Ectodermal cell (in vitro differentiated cells): Measurements from ENCODE around the gene STIM2.
"Not testable (repeated sequence)": the region's sequence is repeated elsewhere in the genome, so short reads cannot be mapped to it uniquely, and the experiment has no call there.

Experiments used
- H3K27ac ChIP-seq: 2 replicates; pipeline ENCODE4 v1.7.0; 2013; ENCODE audit warnings: mild to moderate bottlenecking, low read depth, low read length; ENCODE audit not compliant: insufficient read depth, poor library complexity, severe bottlenecking
- H3K27me3 ChIP-seq: 2 replicates; pipeline ENCODE4 v1.7.0; 2013; ENCODE audit warnings: mild to moderate bottlenecking, low read length; ENCODE audit not compliant: insufficient read depth, control insufficient read depth, poor library complexity, severe bottlenecking
- H3K36me3 ChIP-seq: one replicate; pipeline ENCODE4 v1.7.0; 2013; ENCODE audit warnings: low read length; ENCODE audit not compliant: control insufficient read depth, insufficient read depth
- H3K4me1 ChIP-seq: one replicate; pipeline ENCODE4 v1.7.0; 2013; ENCODE audit warnings: low read length; ENCODE audit not compliant: control insufficient read depth, insufficient read depth
- H3K4me3 ChIP-seq: 2 replicates; pipeline ENCODE4 v1.7.0; 2013; ENCODE audit warnings: low read depth, low read length, control low read depth; ENCODE audit not compliant: insufficient read depth
- H3K9me3 ChIP-seq: 2 replicates; pipeline ENCODE4 v1.7.0; 2013; ENCODE audit warnings: mild to moderate bottlenecking, low read length, moderate library complexity; ENCODE audit not compliant: control insufficient read depth
- WGBS, 2 experiments: methylation state at CpG; one replicate each; pipeline ENCODE4 v1.1.7; 2013; ENCODE audit warnings: missing lambda C conversion rate in 2 of 2; 5-methylcytosine and 5-hydroxymethylcytosine counted together

STIM2 gene

DNA sequence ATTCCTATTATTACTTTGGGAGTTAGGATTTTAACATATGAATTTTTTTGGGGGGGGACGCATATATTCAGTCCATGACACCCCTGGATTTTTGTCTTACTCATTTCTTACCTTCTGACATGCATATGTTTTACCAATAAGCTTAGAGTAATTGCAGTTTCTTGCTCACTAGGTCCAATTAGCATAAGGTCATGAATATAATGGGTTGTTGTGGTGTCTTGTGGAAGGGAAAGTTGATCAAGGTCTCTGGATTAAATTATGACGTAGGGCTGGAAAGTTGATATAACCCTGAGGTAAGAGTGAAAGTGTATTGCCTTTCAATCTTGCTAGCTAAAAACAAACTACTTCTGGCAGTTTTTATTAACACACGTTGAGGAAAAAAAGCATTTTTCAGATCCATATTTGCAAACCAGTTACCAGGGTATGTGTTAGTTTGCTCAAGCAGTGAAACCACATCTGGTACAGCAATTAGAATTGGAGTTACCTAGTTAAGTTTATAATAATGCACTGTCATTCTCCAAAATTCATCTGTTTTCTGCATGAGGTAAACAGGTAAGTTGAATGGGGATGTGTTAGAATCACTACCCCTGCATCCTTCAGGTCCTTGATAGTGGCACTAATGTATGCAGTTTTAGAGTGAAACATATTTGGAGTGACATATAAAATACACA lies 32.0 kb downstream of the STIM2 start:
- Histone ChIP-seq H3K27ac (no peak overlapping the region), H3K9me3 (no peaks in the 10 kb centered on the region), H3K4me1 (no peaks in the 10 kb centered on the region), H3K27me3 (no peaks in the 10 kb centered on the region), H3K36me3 (no peaks in the 10 kb centered on the region), H3K4me3 (no peak overlapping the region)
- 88 to 96% methylated on average over 2 to 3 of the region's 3 CpGs for WGBS, 2 experiments

DNA sequence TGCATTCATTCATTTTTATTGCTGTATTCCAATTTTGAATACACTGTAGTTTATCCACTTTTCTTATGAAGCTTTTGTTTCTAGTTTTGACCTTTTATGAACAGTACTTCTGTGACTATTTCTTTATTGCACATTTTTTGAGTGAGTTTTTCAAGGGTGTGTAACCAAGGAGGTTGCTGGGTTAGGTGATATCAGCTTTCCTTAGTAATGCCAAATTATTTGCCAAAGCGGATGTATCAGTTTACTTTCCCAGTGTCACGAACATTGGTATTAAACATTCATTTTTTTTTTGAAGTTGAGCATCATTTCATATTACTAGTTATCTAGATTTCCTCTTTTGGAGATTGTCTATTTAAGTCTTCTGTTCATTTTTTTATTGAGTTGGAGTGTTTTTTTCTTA lies 32.9 kb downstream of the STIM2 start:
- WGBS, 2 experiments: 100% methylated on average over 2 of the region's 2 CpGs
- no peak overlapping the region for H3K4me3 ChIP-seq
- H3K9me3 ChIP-seq: no peaks in the 10 kb centered on the region
- H3K27ac ChIP-seq: no peak overlapping the region
- no peaks in the 10 kb centered on the region for H3K27me3 ChIP-seq
- H3K36me3 ChIP-seq: no peaks in the 10 kb centered on the region
- H3K4me1 ChIP-seq: no peaks in the 10 kb centered on the region

DNA sequence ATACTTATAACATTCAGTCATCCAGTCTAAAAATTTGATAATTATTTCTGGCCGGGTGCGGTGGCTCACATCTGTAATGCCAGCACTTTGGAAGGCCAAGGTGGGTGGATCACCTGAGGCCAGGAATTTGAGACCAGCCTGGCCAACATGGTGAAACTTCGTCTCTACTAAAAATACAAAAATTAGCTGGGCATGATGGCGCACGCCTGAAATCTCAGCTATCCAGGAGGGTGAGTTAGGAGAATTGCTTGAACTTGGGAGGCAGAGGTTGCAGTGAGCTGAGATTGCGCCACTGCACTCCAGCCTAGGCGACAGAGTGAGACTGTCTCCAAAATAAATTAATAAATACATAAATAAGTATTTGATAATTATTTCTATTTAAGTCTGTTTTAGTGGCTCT lies 34.2 kb downstream of the STIM2 start:
- WGBS, 2 experiments: 96% methylated on average over 5 to 6 of the region's 7 CpGs
- H3K27me3 ChIP-seq, H3K4me3 ChIP-seq, H3K9me3 ChIP-seq, H3K36me3 ChIP-seq, H3K27ac ChIP-seq, H3K4me1 ChIP-seq: not testable (repeated sequence)

DNA sequence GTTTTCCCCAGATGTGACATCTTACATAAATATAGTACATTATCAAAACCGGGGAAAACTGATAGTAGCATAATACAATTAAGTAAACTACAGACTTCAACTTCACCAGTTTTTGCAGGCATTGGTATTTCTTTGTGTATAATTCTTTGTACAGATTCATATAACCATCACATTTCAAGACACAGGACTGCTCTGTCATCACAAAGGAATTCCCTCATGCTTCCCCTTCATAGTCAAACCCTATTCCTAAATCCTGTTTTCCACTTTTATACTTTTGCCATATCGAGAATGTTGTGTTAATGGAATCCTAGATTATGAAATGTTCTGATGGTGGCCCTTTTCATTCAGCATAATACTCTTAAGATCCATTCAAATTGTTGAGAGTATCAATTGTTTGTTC lies 36.0 kb downstream of the STIM2 start:
- H3K4me1 ChIP-seq: no peaks in the 10 kb centered on the region
- H3K27ac ChIP-seq: no peak overlapping the region
- no peaks in the 10 kb centered on the region for H3K27me3 ChIP-seq
- H3K9me3 ChIP-seq: no peaks in the 10 kb centered on the region
- no peaks in the 10 kb centered on the region for H3K36me3 ChIP-seq
- H3K4me3 ChIP-seq: no peak overlapping the region
- WGBS, 2 experiments: 100% methylated on average over 1 of the region's 2 CpGs

- H3K9me3 ChIP-seq: no peaks in the 10 kb centered on the region
- no peak overlapping the region for H3K4me3 ChIP-seq
- no peaks in the 10 kb centered on the region for H3K36me3 ChIP-seq
- WGBS, 2 experiments: 92 to 97% methylated on average over 3 of the region's 3 CpGs
- H3K4me1 ChIP-seq: no peaks in the 10 kb centered on the region
- no peaks in the 10 kb centered on the region for H3K27me3 ChIP-seq
- no peak overlapping the region for H3K27ac ChIP-seq
Observed at GRCh38 chr4:26899991-26900390, 39.4 kb downstream of the STIM2 start.

- H3K9me3 ChIP-seq: no peaks in the 10 kb centered on the region
- no peak overlapping the region for H3K27ac ChIP-seq
- 75 to 85% methylated on average over 1 to 2 of the region's 2 CpGs for WGBS, 2 experiments
Observed at GRCh38 chr4:26900765-26901164, 40.1 kb downstream of the STIM2 start.

GRCh38 chr4:26905172-26905571 lies 44.5 kb downstream of the STIM2 start:
- WGBS, 2 experiments: 90 to 96% methylated on average over 2 of the region's 2 CpGs
- Histone ChIP-seq H3K36me3 (no peaks in the 10 kb centered on the region), H3K4me3 (no peak overlapping the region), H3K27ac (no peak overlapping the region), H3K9me3 (no peaks in the 10 kb centered on the region), H3K27me3 (no peaks in the 10 kb centered on the region), H3K4me1 (no peaks in the 10 kb centered on the region)

More at GRCh38 chr4:26900765-26901164, 40.1 kb downstream of the STIM2 start:
- Histone ChIP-seq H3K4me1 (no peaks in the 10 kb centered on the region), H3K36me3 (no peaks in the 10 kb centered on the region), H3K4me3 (no peak overlapping the region), H3K27me3 (no peaks in the 10 kb centered on the region)

GRCh38 chr4:26907731-26908599 lies 47.3 kb downstream of the STIM2 start:
- Histone ChIP-seq H3K27ac (no peak overlapping the region), H3K9me3 (no peaks in the 10 kb centered on the region), H3K36me3 (no peaks in the 10 kb centered on the region), H3K4me1 (no peaks in the 10 kb centered on the region), H3K4me3 (no peak overlapping the region), H3K27me3 (no peaks in the 10 kb centered on the region)
- 94 to 97% methylated on average over 6 to 7 of the region's 7 CpGs for WGBS, 2 experiments

DNA sequence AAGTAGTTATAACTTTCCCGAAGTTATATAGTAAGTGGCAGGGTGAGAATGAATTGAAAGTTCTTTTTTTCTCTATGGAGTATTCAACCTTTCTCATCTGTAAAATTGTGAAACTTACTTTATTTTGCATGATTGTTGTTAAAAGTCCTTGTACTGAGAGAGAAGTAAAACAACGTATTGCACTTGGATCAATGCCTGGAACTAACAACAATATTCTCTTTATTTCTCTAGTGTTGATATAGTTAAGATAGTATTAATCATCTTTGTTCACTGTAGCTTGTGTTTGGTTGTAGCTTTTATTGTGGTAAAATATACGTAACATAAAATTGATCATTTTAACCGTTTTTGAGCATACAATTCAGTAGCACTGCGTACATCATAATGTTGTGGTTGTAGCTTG lies 48.7 kb downstream of the STIM2 start:
- no peaks in the 10 kb centered on the region for H3K9me3 ChIP-seq
- H3K4me1 ChIP-seq: no peaks in the 10 kb centered on the region
- H3K4me3 ChIP-seq: no peak overlapping the region
- H3K27ac ChIP-seq: no peak overlapping the region
- 93 to 100% methylated on average over 3 to 4 of the region's 5 CpGs for WGBS, 2 experiments
- H3K36me3 ChIP-seq: no peaks in the 10 kb centered on the region
- H3K27me3 ChIP-seq: no peaks in the 10 kb centered on the region

- H3K4me1 ChIP-seq: no peaks in the 10 kb centered on the region
- H3K36me3 ChIP-seq: no peaks in the 10 kb centered on the region
- H3K27ac ChIP-seq: no peak overlapping the region
- H3K9me3 ChIP-seq: no peaks in the 10 kb centered on the region
- no peak overlapping the region for H3K4me3 ChIP-seq
- H3K27me3 ChIP-seq: no peaks in the 10 kb centered on the region
Observed at GRCh38 chr4:26911254-26911653, 50.6 kb downstream of the STIM2 start.
